WERI-Rb-1 (cell line): Measurements from ENCODE around the gene POLA2.
"Not testable (repeated sequence)": the region's sequence is repeated elsewhere in the genome, so short reads cannot be mapped to it uniquely, and the experiment has no call there.

Experiments
- DNase-seq: peaks from one replicate; pipeline ENCODE4 v3.0.0-alpha.2; 2020
- H3K27ac ChIP-seq: fragments of 250-450 bp; sonication (Bioruptor Pico); 2 replicates; pipeline ENCODE4 v1.5.1; 2020; ENCODE audit warnings: mild to moderate bottlenecking, moderate library complexity
- H3K27me3 ChIP-seq: fragments of 250-450 bp; sonication (Bioruptor Pico); 2 replicates; pipeline ENCODE4 v1.5.1; 2021; ENCODE audit warnings: mild to moderate bottlenecking, low read depth, moderate library complexity; ENCODE audit not compliant: insufficient read depth, severe bottlenecking
- H3K36me3 ChIP-seq: fragments of 250-450 bp; sonication (Bioruptor Pico); 2 replicates; pipeline ENCODE4 v1.5.1; 2020; ENCODE audit warnings: mild to moderate bottlenecking, moderate library complexity
- H3K4me3 ChIP-seq: 2 replicates; pipeline ENCODE4 v1.5.1; 2011; ENCODE audit warnings: low read depth, mild to moderate bottlenecking, control low read depth, low read length
- H3K9me3 ChIP-seq: fragments of 250-450 bp; sonication (Bioruptor Pico); 2 replicates; pipeline ENCODE4 v1.5.1; 2021; ENCODE audit warnings: mild to moderate bottlenecking, moderate library complexity; ENCODE audit not compliant: severe bottlenecking
- TF ChIP-seq, protein P1 (sequence below): IDR thresholded peaks from 2 replicates; pipeline ENCODE4 v1.5.1; 2011; ENCODE audit warnings: low read depth, mild to moderate bottlenecking, control low read depth, inconsistent platforms, low read length

POLA2 gene

DNA sequence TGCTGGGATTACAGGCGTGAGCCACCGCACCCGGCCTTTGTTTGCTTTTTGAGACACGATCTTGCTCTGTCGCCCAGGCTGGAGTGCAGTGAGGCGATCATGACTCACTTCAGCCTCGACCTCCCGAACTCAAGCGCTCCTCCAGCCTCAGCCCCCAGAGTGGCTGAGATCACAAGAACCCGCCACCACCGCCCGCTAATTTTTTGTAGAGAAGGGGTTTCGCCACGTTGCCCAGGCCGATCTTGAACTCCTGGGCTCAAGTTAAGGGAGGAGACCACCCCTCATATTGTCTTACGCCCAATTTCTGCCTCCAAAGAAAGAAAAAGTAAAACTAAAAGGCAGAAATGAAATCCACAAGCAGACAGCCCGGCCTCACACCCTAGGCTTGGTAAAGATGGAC lies 1.5 kb upstream of the POLA2 start:
- DNase-seq, result no peak
- no peak overlapping the region for H3K27ac ChIP-seq
- TF ChIP-seq, protein P1, sequence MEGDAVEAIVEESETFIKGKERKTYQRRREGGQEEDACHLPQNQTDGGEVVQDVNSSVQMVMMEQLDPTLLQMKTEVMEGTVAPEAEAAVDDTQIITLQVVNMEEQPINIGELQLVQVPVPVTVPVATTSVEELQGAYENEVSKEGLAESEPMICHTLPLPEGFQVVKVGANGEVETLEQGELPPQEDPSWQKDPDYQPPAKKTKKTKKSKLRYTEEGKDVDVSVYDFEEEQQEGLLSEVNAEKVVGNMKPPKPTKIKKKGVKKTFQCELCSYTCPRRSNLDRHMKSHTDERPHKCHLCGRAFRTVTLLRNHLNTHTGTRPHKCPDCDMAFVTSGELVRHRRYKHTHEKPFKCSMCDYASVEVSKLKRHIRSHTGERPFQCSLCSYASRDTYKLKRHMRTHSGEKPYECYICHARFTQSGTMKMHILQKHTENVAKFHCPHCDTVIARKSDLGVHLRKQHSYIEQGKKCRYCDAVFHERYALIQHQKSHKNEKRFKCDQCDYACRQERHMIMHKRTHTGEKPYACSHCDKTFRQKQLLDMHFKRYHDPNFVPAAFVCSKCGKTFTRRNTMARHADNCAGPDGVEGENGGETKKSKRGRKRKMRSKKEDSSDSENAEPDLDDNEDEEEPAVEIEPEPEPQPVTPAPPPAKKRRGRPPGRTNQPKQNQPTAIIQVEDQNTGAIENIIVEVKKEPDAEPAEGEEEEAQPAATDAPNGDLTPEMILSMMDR, result no peak
- no peaks in the 10 kb centered on the region for H3K27me3 ChIP-seq
- peaks cover 11% of the 10 kb centered on the region for H3K36me3 ChIP-seq
- no peaks in the 10 kb centered on the region for H3K9me3 ChIP-seq
- H3K4me3 ChIP-seq, result no peak overlapping the region

GRCh38 chr11:65260756-65261590 lies 789 bp upstream of the POLA2 start:
- Histone ChIP-seq H3K27ac (peak overlapping the region; percentile 94), H3K9me3 (no peaks in the 10 kb centered on the region), H3K27me3 (no peaks in the 10 kb centered on the region), H3K4me3 (peak overlapping the region; percentile 97), H3K36me3 (peaks cover 14% of the 10 kb centered on the region)
- TF ChIP-seq, protein P1, result no peak
- DNase-seq, result no peak

DNA sequence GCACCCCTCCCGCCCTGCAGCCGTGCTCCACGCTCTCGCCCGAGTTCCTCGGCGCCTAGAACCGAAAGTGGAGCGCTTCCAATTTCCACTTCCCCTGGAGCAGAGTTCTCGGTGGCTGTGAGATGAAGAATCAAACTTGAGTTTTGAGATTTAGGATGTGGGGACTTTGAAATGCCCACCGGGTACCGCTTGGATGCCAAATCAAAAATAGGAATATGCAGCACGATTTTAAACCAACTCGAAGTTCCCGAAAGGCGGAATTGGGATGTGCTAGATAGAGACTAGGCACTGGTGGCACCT lies 569 bp downstream of the POLA2 start:
- Histone ChIP-seq H3K27me3 (no peaks in the 10 kb centered on the region), H3K9me3 (no peaks in the 10 kb centered on the region), H3K27ac (peak overlapping the region; percentile 94), H3K4me3 (peak overlapping the region; percentile 97), H3K36me3 (peaks cover 26% of the 10 kb centered on the region)
- DNase-seq, result no peak
- TF ChIP-seq, protein P1, result no peak

GRCh38 chr11:65262776-65263175 lies 1.0 kb downstream of the POLA2 start:
- no peak for DNase-seq

DNA sequence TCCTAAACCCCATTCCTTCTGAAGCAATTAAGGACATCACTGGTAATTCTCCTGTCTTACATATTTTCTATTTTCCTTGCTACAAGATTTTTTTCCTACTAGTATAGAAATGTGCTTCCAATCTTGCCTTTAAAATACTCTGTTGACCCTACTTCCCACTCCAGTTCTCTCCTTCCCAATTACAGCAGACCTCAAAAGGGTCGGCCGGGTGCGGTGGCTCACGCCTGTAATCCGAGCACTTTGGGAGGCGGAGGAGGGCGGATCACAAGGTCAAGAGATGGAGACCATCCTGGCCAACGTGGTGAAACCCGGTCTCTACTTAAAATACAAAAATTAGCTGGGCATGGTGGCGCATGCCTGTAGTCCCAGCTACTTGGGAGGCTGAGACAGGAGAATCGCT lies 3.0 kb downstream of the POLA2 start:
- peaks cover 47% of the 10 kb centered on the region for H3K36me3 ChIP-seq
- not testable (repeated sequence) for H3K9me3 ChIP-seq, H3K27me3 ChIP-seq

More at GRCh38 chr11:65262776-65263175, 1.0 kb downstream of the POLA2 start:
- Histone ChIP-seq H3K36me3 (peaks cover 30% of the 10 kb centered on the region), H3K4me3 (peak overlapping the region; percentile 97), H3K9me3 (no peaks in the 10 kb centered on the region), H3K27me3 (no peaks in the 10 kb centered on the region), H3K27ac (peak overlapping the region; percentile 94)
- TF ChIP-seq, protein P1, result no peak

DNA sequence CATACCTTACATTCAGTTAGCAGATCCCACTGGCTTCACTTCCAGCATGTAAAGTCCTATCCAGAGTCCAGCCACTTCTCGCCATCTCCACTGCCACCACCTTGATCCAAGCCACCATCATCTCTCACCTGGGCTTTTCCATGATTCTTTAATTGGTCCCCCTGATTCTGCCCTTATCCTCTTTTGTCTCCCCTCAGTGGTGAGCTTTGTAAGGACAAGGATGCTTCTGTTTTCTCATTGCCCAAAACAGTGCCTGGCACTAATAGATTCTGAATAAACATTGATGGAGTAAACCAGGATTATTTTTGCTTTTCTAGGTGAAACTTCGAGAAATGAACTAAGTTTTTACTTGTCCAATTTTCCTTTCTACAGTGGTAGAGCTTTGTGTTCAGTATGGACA lies 4.4 kb downstream of the POLA2 start:
- no peaks in the 10 kb centered on the region for H3K27me3 ChIP-seq
- TF ChIP-seq, protein P1, result no peak
- DNase-seq, result no peak
- H3K27ac ChIP-seq, result no peak overlapping the region
- no peak overlapping the region for H3K4me3 ChIP-seq
- no peaks in the 10 kb centered on the region for H3K9me3 ChIP-seq
- peaks cover 61% of the 10 kb centered on the region for H3K36me3 ChIP-seq

More for the DNA sequence above, 3.0 kb downstream of the POLA2 start:
- not testable (repeated sequence) for H3K4me3 ChIP-seq, DNase-seq, H3K27ac ChIP-seq
